T follicular helper cell (primary cell): ENCODE data around the gene EPS8.
"Not testable (repeated sequence)": the region's sequence is repeated elsewhere in the genome, so short reads cannot be mapped to it uniquely, and the experiment has no call there.

Source experiments
- DNase-seq: peaks from one replicate; pipeline ENCODE4 v3.0.0-alpha.2; 2020; ENCODE audit warnings: low read depth

EPS8 gene

GRCh38 chr12:15756822-15757221 lies 32.4 kb downstream of the EPS8 start:
- DNase-seq: no peak

GRCh38 chr12:15754233-15754632 lies 35.0 kb downstream of the EPS8 start:
- no peak for DNase-seq

GRCh38 chr12:15752785-15753184 lies 36.4 kb downstream of the EPS8 start:
- DNase-seq: no peak

- DNase-seq: no peak
These were observed 37.4 kb downstream of the EPS8 start for GRCh38 chr12:15751741-15752140.

GRCh38 chr12:15749937-15750336 lies 39.3 kb downstream of the EPS8 start:
- no peak for DNase-seq

- not testable (repeated sequence) for DNase-seq
These were observed 47.3 kb downstream of the EPS8 start for GRCh38 chr12:15741870-15742269.

GRCh38 chr12:15741082-15741481 lies 48.1 kb downstream of the EPS8 start:
- DNase-seq: no peak

- DNase-seq: not testable (repeated sequence)
These were observed 48.8 kb downstream of the EPS8 start for GRCh38 chr12:15740389-15740788.

- no peak for DNase-seq
These were observed 50.7 kb downstream of the EPS8 start for GRCh38 chr12:15738438-15739015.

- no peak for DNase-seq
These were observed 53.2 kb downstream of the EPS8 start for GRCh38 chr12:15735837-15736615.

- DNase-seq: no peak
These were observed 56.1 kb downstream of the EPS8 start for GRCh38 chr12:15733136-15733535.

- DNase-seq: no peak
These were observed 56.7 kb downstream of the EPS8 start for GRCh38 chr12:15732341-15733061.

GRCh38 chr12:15731940-15732339 lies 57.2 kb downstream of the EPS8 start:
- no peak for DNase-seq

GRCh38 chr12:15729097-15729496 lies 60.1 kb downstream of the EPS8 start:
- no peak for DNase-seq

- no peak for DNase-seq
These were observed 61.0 kb downstream of the EPS8 start for GRCh38 chr12:15728118-15728598.

- DNase-seq: no peak
These were observed 62.4 kb downstream of the EPS8 start for GRCh38 chr12:15726878-15727150.

GRCh38 chr12:15726027-15726877 lies 62.9 kb downstream of the EPS8 start:
- DNase-seq: no peak

GRCh38 chr12:15722951-15723350 lies 66.2 kb downstream of the EPS8 start:
- no peak for DNase-seq

GRCh38 chr12:15721316-15722115 lies 67.7 kb downstream of the EPS8 start:
- no peak for DNase-seq

- DNase-seq: no peak
These were observed 68.9 kb downstream of the EPS8 start for GRCh38 chr12:15720295-15720694.

GRCh38 chr12:15719230-15719629 lies 70.0 kb downstream of the EPS8 start:
- no peak for DNase-seq
